BE2C (cell line): ENCODE measurements around the gene CDC25B. TPM values are rescaled to one million over a fixed set of nuclear protein-coding genes. Genes with fewer than 3 reads are reported as not detected.

Source experiments
- DNase-seq: peaks from one replicate; pipeline ENCODE4 v3.0.0-alpha.2; 2020
- H3K27me3 ChIP-seq: fragments of 250-450 bp; sonication (Bioruptor Pico); 2 replicates; pipeline ENCODE4 v1.5.1; 2020; ENCODE audit warnings: mild to moderate bottlenecking
- H3K36me3 ChIP-seq: fragments of 250-450 bp; sonication (Bioruptor Pico); 2 replicates; pipeline ENCODE4 v1.5.1; 2020; ENCODE audit warnings: mild to moderate bottlenecking
- H3K4me1 ChIP-seq: fragments of 250-450 bp; sonication (Bioruptor Pico); 2 replicates; pipeline ENCODE4 v1.5.1; 2020
- H3K4me3 ChIP-seq: 2 replicates; pipeline ENCODE4 v1.5.1; 2011; ENCODE audit warnings: low read depth, low read length
- H3K9me3 ChIP-seq: fragments of 250-450 bp; sonication (Bioruptor Pico); 2 replicates; pipeline ENCODE4 v1.5.1; 2020
- CTCF ChIP-seq: IDR thresholded peaks from 2 replicates; pipeline ENCODE4 v1.5.1; 2012; ENCODE audit warnings: mild to moderate bottlenecking, low read depth, low read length
- polyA plus RNA-seq: library from polyadenylated mRNA; unstranded; fragments of >200 nt; gene quantifications from one replicate; pipeline ENCODE4 v1.2.1, GENCODE V29; 2012; ENCODE audit warnings: low read depth, missing spikeins; ENCODE audit not compliant: insufficient read length, insufficient read depth

The CDC25B gene
- 87.2 TPM for polyA plus RNA-seq

- peaks cover 22% of the 10 kb centered on the region for H3K36me3 ChIP-seq
- TF ChIP-seq CTCF: peak; percentile 49
- DNase-seq: peak; percentile 98
- H3K4me3 ChIP-seq: peak within 1 kb of the TSS; percentile 95
- no peaks in the 10 kb centered on the region for H3K27me3 ChIP-seq
- H3K4me1 ChIP-seq: peaks cover 30% of the 10 kb centered on the region
- no peaks in the 10 kb centered on the region for H3K9me3 ChIP-seq
Measured at GRCh38 chr20:3795511-3796468, at the start of gene CDC25B. CDC25B (plus strand) TSS chr20:3796310; CDS start chr20:3796532, 222 bp downstream.

- Histone ChIP-seq H3K4me1 (peaks cover under 1% of the 10 kb centered on the region), H3K9me3 (no peaks in the 10 kb centered on the region), H3K36me3 (no peaks in the 10 kb centered on the region), H3K4me3 (no peak overlapping the region), H3K27me3 (no peaks in the 10 kb centered on the region)
- DNase-seq: no peak
- no peak for TF ChIP-seq CTCF
Measured at GRCh38 chr20:3747471-3747870, 48.6 kb upstream of the CDC25B start.

DNA sequence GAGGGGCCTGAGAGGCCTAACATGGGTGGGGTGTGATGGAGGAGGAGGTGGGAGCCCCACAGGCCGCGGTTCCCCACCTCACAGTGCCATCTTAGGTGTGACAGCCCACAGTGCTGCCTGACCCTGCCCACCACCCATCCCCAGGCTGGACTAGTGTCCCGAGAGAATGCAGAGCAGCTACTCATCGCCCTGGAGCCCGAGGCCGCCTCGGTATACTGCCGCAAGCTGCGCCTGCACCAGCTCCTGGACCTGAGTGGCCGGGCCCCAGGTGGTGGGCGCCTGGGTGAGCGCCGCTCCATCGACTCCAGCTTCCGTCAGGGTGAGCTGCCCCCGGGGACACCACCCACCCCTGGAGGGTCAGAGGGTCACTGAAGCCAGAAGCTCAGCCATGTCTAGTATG is 48.0 kb upstream of the CDC25B start:
- no peak for TF ChIP-seq CTCF
- Histone ChIP-seq H3K4me3 (no peak overlapping the region), H3K27me3 (no peaks in the 10 kb centered on the region), H3K9me3 (no peaks in the 10 kb centered on the region), H3K4me1 (peaks cover 6% of the 10 kb centered on the region), H3K36me3 (no peaks in the 10 kb centered on the region)
- DNase-seq: no peak

DNA sequence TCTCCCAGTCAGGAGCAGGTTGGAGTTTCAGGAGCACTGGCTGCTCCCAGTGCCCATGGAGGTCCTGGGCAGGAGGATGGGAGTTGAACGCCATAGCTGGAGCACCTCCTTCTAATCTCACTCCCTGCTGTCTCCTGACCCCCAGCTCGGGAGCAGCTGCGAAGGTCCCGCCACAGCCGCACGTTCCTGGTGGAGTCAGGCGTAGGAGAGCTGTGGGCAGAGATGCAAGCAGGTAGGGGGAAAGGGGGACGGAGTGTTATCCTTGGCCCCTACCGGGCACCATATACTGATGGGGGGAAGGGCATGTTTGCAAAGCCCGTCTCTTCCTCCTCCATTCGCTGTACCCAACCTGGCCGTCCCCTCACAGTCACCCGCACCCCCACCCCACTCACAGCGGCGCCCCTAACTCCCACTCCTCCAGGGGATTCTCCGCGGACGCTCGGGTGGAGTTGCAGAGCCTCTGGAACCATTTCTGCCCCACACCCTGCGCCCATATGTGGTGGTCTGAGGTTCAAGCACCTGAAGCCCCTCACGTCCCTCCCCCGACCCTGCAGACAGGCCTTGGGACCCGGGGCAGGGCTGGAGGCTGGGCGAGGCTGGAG is 46.9 kb upstream of the CDC25B start:
- Histone ChIP-seq H3K9me3 (no peaks in the 10 kb centered on the region), H3K4me3 (peak overlapping the region; percentile 61), H3K27me3 (no peaks in the 10 kb centered on the region), H3K4me1 (peaks cover 6% of the 10 kb centered on the region), H3K36me3 (no peaks in the 10 kb centered on the region)
- DNase-seq: no peak
- TF ChIP-seq CTCF: no peak

DNA sequence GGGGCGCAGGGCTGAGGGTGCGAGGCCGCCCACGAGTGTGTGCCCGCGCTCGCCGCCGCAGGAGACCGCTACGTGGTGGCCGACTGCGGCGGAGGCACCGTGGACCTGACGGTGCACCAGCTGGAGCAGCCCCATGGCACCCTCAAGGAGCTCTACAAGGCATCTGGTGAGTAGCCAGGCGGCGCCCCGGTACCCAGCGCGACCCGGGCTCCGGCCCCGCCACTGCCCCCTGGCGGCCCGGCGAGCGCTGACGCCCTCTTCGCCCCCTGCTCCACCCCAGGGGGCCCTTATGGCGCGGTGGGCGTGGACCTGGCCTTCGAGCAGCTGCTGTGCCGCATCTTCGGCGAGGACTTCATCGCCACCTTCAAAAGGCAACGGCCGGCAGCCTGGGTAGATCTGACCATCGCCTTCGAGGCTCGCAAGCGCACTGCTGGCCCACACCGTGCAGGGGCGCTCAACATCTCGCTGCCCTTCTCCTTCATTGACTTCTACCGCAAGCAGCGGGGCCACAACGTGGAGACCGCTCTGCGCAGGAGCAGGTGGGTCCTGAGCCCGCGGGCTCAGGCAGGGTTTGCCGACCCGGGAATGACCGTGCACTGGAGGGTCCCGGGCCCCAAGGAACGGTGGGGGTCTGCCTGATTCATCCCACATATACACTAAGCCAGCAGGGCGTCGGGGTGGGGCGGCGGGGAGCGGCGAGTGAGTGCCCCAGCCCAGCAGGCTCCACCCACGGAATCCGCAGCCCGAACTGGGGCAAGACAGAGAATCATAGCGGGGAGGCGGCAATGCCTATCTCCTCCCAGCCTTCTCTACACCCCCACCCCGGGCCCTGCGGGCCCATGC is 46.2 kb upstream of the CDC25B start:
- DNase-seq: peak; percentile 87
- Histone ChIP-seq H3K4me3 (peak overlapping the region; percentile 61), H3K36me3 (no peaks in the 10 kb centered on the region), H3K4me1 (peaks cover 6% of the 10 kb centered on the region), H3K9me3 (no peaks in the 10 kb centered on the region), H3K27me3 (no peaks in the 10 kb centered on the region)
- peak; percentile 80 for TF ChIP-seq CTCF
